ENCODE data around the gene LRRC36.

The LRRC36 gene

DNA sequence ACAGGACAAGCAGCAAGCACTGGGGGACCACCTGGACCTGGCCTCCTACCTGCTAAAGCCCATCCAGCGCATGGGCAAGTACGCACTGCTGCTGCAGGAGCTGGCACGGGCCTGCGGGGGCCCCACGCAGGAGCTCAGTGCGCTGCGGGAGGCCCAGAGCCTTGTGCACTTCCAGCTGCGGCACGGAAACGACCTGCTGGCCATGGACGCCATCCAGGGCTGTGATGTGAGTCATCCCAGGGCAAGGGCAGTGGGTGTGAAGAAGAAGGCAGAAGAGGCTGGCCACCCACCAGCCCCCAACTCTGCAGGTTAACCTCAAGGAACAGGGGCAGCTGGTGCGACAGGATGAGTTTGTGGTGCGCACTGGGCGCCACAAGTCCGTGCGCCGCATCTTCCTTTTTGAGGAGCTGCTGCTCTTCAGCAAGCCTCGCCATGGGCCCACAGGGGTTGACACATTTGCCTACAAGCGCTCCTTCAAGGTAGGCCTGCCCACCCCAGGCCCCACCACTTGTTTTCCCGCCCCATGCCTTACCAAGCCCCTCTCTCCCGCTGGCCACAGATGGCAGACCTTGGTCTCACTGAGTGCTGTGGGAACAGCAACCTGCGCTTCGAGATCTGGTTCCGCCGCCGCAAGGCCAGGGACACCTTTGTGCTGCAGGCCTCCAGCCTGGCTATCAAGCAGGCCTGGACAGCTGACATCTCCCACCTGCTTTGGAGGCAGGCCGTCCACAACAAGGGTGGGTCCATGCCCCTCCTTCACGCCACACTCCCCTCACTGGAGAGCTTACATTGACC is 40.0 kb upstream of the LRRC36 start:
- TF ChIP-seq, protein P1, sequence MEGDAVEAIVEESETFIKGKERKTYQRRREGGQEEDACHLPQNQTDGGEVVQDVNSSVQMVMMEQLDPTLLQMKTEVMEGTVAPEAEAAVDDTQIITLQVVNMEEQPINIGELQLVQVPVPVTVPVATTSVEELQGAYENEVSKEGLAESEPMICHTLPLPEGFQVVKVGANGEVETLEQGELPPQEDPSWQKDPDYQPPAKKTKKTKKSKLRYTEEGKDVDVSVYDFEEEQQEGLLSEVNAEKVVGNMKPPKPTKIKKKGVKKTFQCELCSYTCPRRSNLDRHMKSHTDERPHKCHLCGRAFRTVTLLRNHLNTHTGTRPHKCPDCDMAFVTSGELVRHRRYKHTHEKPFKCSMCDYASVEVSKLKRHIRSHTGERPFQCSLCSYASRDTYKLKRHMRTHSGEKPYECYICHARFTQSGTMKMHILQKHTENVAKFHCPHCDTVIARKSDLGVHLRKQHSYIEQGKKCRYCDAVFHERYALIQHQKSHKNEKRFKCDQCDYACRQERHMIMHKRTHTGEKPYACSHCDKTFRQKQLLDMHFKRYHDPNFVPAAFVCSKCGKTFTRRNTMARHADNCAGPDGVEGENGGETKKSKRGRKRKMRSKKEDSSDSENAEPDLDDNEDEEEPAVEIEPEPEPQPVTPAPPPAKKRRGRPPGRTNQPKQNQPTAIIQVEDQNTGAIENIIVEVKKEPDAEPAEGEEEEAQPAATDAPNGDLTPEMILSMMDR (conservative IDR thresholded peaks at IDR 0.05) = no peak

DNA sequence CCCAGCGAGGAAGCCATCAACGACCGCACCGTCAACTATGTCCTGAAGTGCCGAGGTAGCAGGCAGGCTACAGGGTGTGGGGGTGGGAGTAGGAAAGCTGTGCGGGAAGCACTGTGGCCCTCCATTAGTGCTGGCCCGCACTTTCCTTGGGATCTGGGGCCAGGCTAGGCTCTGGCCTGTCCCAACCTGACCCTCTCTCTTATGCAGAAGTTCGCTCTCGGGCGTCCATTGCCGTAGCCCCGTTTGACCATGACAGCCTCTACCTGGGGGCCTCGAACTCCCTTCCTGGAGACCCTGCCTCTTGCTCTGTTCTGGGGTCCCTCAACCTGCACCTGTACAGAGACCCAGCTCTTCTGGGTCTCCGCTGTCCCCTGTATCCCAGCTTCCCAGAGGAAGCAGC is 38.7 kb upstream of the LRRC36 start:
- TF ChIP-seq, protein P1 (conservative IDR thresholded peaks at IDR 0.05) = no peak
- H3K27ac ChIP-seq = no peak overlapping the region

More for the DNA sequence above, 40.0 kb upstream of the LRRC36 start:
- H3K27ac ChIP-seq = no peak overlapping the region

DNA sequence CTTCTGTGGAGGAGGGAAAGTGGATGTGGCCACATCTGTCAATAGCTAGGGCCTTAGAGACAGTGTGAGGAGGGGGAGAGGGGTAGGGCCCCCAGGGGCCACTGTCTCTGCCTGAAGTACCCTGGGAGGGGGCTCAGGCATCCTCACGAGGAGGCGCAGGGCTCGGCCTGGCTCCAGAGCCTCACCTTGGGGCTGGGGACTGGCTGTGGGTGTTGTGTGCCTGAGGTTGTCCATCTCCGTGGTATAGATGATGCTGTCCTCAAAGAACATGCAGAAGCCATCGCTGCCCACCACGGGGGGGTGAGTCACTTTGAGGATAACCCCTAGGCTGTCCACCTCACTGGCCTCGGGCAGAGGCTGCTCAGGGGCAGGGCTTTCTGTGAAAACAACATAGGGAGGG is 35.2 kb upstream of the LRRC36 start:
- TF ChIP-seq, protein P1 (conservative IDR thresholded peaks at IDR 0.05) = no peak
- no peak overlapping the region for H3K27ac ChIP-seq

DNA sequence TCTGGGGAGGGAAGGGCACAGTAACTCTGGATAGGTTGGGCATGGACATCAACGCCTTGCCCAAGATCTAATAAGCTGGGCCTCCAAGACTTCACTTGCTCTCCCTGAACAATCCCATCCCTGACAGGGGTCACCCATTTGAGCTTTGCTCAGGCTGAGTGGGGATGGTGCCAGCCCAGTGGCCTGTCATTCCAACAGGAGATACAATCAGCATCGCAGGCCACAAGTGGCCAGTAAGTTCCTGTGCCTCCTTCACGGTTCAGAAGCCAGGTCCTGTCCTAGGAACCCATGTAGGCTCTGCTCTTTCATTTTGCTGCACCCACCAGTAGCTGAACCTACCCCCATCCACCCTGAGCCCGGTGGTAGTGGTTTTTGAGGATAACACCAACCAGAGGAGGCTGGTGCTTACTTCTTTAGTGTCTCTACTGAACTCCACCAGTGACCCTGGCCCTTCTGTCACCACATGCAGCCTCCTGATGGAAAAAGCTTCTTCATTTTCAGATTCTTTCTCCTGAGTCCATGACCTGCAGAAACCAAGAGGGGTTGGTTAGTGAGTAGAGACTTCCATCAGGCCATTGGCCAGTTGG is 32.4 kb upstream of the LRRC36 start:
- TF ChIP-seq, protein P1 (conservative IDR thresholded peaks at IDR 0.05) = no peak
- H3K27ac ChIP-seq = no peak overlapping the region

DNA sequence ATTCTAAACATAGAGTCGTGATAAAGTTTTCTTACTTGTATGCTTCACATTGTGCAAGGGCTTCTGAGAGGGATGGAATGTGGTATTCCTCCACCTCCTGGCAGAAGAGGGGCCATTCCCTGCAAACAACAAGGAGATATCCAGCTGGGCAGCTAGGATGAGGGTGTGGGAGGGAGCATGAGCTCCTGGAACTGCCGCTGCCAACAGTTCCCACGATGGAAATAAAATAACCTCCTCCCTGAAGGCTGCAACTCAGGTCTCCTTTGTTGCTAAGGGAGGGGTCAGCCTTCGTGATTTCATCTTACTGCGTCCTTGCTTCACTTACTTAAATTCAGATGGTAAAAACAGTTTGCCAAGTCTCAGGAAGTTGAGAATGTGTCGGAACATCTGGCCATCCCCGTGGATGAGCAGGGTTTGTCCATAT is 31.7 kb upstream of the LRRC36 start:
- TF ChIP-seq, protein P1 (conservative IDR thresholded peaks at IDR 0.05) = no peak
- H3K27ac ChIP-seq = no peak overlapping the region

DNA sequence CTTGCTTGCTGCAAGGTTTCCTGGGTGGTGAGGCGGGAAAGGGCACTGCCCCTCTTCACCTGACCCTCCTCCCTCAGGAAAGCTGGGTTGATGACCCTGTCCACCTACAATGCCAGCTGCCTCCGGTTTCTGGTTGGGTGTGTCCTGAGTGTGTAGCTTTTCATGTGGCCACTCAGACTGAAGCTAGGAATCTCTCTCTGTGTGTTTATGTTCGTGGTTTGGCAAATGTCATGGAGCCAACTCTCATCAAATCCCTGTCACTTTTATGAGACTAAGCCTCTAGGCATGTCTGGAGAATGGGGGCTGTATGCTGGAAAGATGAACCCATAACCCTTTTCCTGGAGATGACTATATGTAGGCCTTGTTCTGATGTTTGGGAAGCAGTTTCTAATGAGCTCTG is 30.2 kb upstream of the LRRC36 start:
- TF ChIP-seq, protein P1 (conservative IDR thresholded peaks at IDR 0.05) = no peak
- H3K27ac ChIP-seq = no peak overlapping the region

DNA sequence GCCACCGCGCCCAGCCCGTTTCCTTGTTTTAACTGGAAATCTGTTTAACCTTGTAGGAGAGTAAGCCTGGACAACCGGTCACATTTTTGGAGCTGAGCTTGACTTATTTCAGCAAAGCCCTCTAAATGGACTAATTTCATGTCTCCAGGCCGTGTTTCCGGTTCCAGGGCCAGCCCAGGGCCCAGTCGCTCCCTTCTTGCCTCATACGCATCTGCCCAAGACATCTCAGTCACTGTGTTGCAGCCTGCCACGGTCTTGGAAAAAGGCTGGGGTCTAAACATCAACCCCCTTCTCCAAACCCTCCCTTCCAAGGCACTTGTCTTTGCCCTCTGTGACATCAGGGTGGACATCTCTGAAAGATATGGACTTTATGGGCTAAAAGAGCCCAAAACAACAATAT is 28.3 kb upstream of the LRRC36 start:
- no peak overlapping the region for H3K27ac ChIP-seq
- TF ChIP-seq, protein P1 (conservative IDR thresholded peaks at IDR 0.05) = no peak
